ENCODE results near the gene KCNH1.

Gene KCNH1

GRCh38 chr1:210696709-210697108 is 437.2 kb downstream of the KCNH1 start:
- Histone ChIP-seq H3K4me3 (ENCODE audit: low read length in 2 of 2) (no peak overlapping the region), H3K9me3 (replicated peaks in 1 of 2; ENCODE audit: control insufficient read depth in 2 of 2, insufficient read depth in 1 of 2, low read depth in 1 of 2, low read length in 2 of 2) (no peaks in the 10 kb centered on the region), H2BK120ac (ENCODE audit: low read depth, low read length) (no peak overlapping the region), H3K27me3 (ENCODE audit: control insufficient read depth in 3 of 3, insufficient read depth in 3 of 3, low read depth in 1 of 3, low read length in 3 of 3) (no peaks in the 10 kb centered on the region), H2BK5ac (ENCODE audit: low read length) (no peak overlapping the region), H3K18ac (ENCODE audit: low read length) (no peak overlapping the region), H4K91ac (ENCODE audit: low read depth, low read length, poor library complexity) (no peak overlapping the region), H3K36me3 (replicated peaks in 1 of 2; ENCODE audit: control insufficient read depth in 2 of 2, insufficient read depth in 2 of 2, low read length in 2 of 2) (no peaks in the 10 kb centered on the region), H2BK15ac (ENCODE audit: low read length) (no peak overlapping the region), H4K8ac (ENCODE audit: low read depth, low read length) (no peak overlapping the region), H3K4me2 (ENCODE audit: insufficient read depth, low read length, poor library complexity, severe bottlenecking) (no peak overlapping the region), H3K4me1 (ENCODE audit: control insufficient read depth in 2 of 2, insufficient read depth in 1 of 2, low read depth in 1 of 2, low read length in 2 of 2) (peaks cover 2 to 6% of the 10 kb centered on the region in 2 donors), H2AK5ac (ENCODE audit: low read depth, low read length) (no peak overlapping the region), H3K23ac (ENCODE audit: low read depth, low read length, poor library complexity) (no peak overlapping the region), H2AFZ (ENCODE audit: low read length) (no peak overlapping the region), H3K14ac (ENCODE audit: low read length) (no peak overlapping the region), H3K9ac (ENCODE audit: low read depth, low read length, poor library complexity) (no peak overlapping the region), H3K79me1 (ENCODE audit: low read depth, low read length) (no peaks in the 10 kb centered on the region), H3K27ac (replicated peaks; ENCODE audit: low read length) (no peak overlapping the region), H2BK12ac (ENCODE audit: low read length) (no peak overlapping the region), H3K4ac (ENCODE audit: low read length) (no peak overlapping the region)
- DNase-seq (ENCODE audit: low spot score): no peak
- WGBS, 2 donors (ENCODE audit: extremely low coverage in 2 of 2, insufficient read length in 2 of 2, insufficient replicate concordance in 1 of 2): no CpG with 5 or more reads among the region's 1 CpG

- no peak overlapping the region for H3K4ac ChIP-seq (ENCODE audit: low read length)
- no peak overlapping the region for H3K27ac ChIP-seq (replicated peaks; ENCODE audit: low read length)
- H3K4me1 ChIP-seq (ENCODE audit: control insufficient read depth in 2 of 2, insufficient read depth in 1 of 2, low read depth in 1 of 2, low read length in 2 of 2): peaks cover 2 to 6% of the 10 kb centered on the region in 2 donors
- no peaks in the 10 kb centered on the region for H3K79me1 ChIP-seq (ENCODE audit: low read depth, low read length)
- H3K18ac ChIP-seq (ENCODE audit: low read length): no peak overlapping the region
- H3K9ac ChIP-seq (ENCODE audit: low read depth, low read length, poor library complexity): no peak overlapping the region
- no peak overlapping the region for H2AK5ac ChIP-seq (ENCODE audit: low read depth, low read length)
- H3K4me3 ChIP-seq (ENCODE audit: low read length in 2 of 2): no peak overlapping the region
- H4K91ac ChIP-seq (ENCODE audit: low read depth, low read length, poor library complexity): no peak overlapping the region
- no peak for DNase-seq (ENCODE audit: low spot score)
- H2BK5ac ChIP-seq (ENCODE audit: low read length): no peak overlapping the region
- H3K14ac ChIP-seq (ENCODE audit: low read length): no peak overlapping the region
- H2BK15ac ChIP-seq (ENCODE audit: low read length): no peak overlapping the region
- H2BK120ac ChIP-seq (ENCODE audit: low read depth, low read length): no peak overlapping the region
- H2BK12ac ChIP-seq (ENCODE audit: low read length): no peak overlapping the region
- H3K4me2 ChIP-seq (ENCODE audit: insufficient read depth, low read length, poor library complexity, severe bottlenecking): no peak overlapping the region
- WGBS, 2 donors (ENCODE audit: extremely low coverage in 2 of 2, insufficient read length in 2 of 2, insufficient replicate concordance in 1 of 2): no CpG with 5 or more reads among the region's 1 CpG
- H4K8ac ChIP-seq (ENCODE audit: low read depth, low read length): no peak overlapping the region
- no peaks in the 10 kb centered on the region for H3K27me3 ChIP-seq (ENCODE audit: control insufficient read depth in 3 of 3, insufficient read depth in 3 of 3, low read depth in 1 of 3, low read length in 3 of 3)
- H3K36me3 ChIP-seq (replicated peaks in 1 of 2; ENCODE audit: control insufficient read depth in 2 of 2, insufficient read depth in 2 of 2, low read length in 2 of 2): no peaks in the 10 kb centered on the region
- H3K9me3 ChIP-seq (replicated peaks in 1 of 2; ENCODE audit: control insufficient read depth in 2 of 2, insufficient read depth in 1 of 2, low read depth in 1 of 2, low read length in 2 of 2): no peaks in the 10 kb centered on the region
- no peak overlapping the region for H3K23ac ChIP-seq (ENCODE audit: low read depth, low read length, poor library complexity)
- no peak overlapping the region for H2AFZ ChIP-seq (ENCODE audit: low read length)
Measured at GRCh38 chr1:210695026-210695425, 438.9 kb downstream of the KCNH1 start.

GRCh38 chr1:210692796-210693195 is 441.2 kb downstream of the KCNH1 start:
- Histone ChIP-seq H3K27me3 (ENCODE audit: control insufficient read depth in 3 of 3, insufficient read depth in 3 of 3, low read depth in 1 of 3, low read length in 3 of 3) (no peaks in the 10 kb centered on the region), H2BK5ac (ENCODE audit: low read length) (no peak overlapping the region), H2BK15ac (ENCODE audit: low read length) (no peak overlapping the region), H2BK120ac (ENCODE audit: low read depth, low read length) (no peak overlapping the region), H2AK5ac (ENCODE audit: low read depth, low read length) (no peak overlapping the region), H3K14ac (ENCODE audit: low read length) (no peak overlapping the region), H3K9ac (ENCODE audit: low read depth, low read length, poor library complexity) (no peak overlapping the region), H3K23ac (ENCODE audit: low read depth, low read length, poor library complexity) (no peak overlapping the region), H2BK12ac (ENCODE audit: low read length) (no peak overlapping the region), H3K4ac (ENCODE audit: low read length) (no peak overlapping the region), H2AFZ (ENCODE audit: low read length) (no peak overlapping the region), H3K27ac (replicated peaks; ENCODE audit: low read length) (no peak overlapping the region), H3K79me1 (ENCODE audit: low read depth, low read length) (no peaks in the 10 kb centered on the region), H3K4me3 (ENCODE audit: low read length in 2 of 2) (no peak overlapping the region), H3K36me3 (replicated peaks in 1 of 2; ENCODE audit: control insufficient read depth in 2 of 2, insufficient read depth in 2 of 2, low read length in 2 of 2) (no peaks in the 10 kb centered on the region), H3K4me2 (ENCODE audit: insufficient read depth, low read length, poor library complexity, severe bottlenecking) (no peak overlapping the region), H4K8ac (ENCODE audit: low read depth, low read length) (no peak overlapping the region), H4K91ac (ENCODE audit: low read depth, low read length, poor library complexity) (no peak overlapping the region), H3K9me3 (replicated peaks in 1 of 2; ENCODE audit: control insufficient read depth in 2 of 2, insufficient read depth in 1 of 2, low read depth in 1 of 2, low read length in 2 of 2) (no peaks in the 10 kb centered on the region), H3K18ac (ENCODE audit: low read length) (no peak overlapping the region), H3K4me1 (ENCODE audit: control insufficient read depth in 2 of 2, insufficient read depth in 1 of 2, low read depth in 1 of 2, low read length in 2 of 2) (peaks cover 2 to 6% of the 10 kb centered on the region in 2 donors)
- no peak for DNase-seq (ENCODE audit: low spot score)
- WGBS, 2 donors (ENCODE audit: extremely low coverage in 2 of 2, insufficient read length in 2 of 2, insufficient replicate concordance in 1 of 2): no CpG with 5 or more reads among the region's 7 CpGs

- Histone ChIP-seq H3K4me2 (ENCODE audit: insufficient read depth, low read length, poor library complexity, severe bottlenecking) (no peak overlapping the region), H3K18ac (ENCODE audit: low read length) (no peak overlapping the region), H2AK5ac (ENCODE audit: low read depth, low read length) (no peak overlapping the region), H3K9me3 (replicated peaks in 1 of 2; ENCODE audit: control insufficient read depth in 2 of 2, insufficient read depth in 1 of 2, low read depth in 1 of 2, low read length in 2 of 2) (no peaks in the 10 kb centered on the region), H2BK15ac (ENCODE audit: low read length) (no peak overlapping the region), H2BK5ac (ENCODE audit: low read length) (no peak overlapping the region), H3K4me1 (ENCODE audit: control insufficient read depth in 2 of 2, insufficient read depth in 1 of 2, low read depth in 1 of 2, low read length in 2 of 2) (no peaks in the 10 kb centered on the region), H2BK120ac (ENCODE audit: low read depth, low read length) (no peak overlapping the region), H3K23ac (ENCODE audit: low read depth, low read length, poor library complexity) (no peak overlapping the region), H3K9ac (ENCODE audit: low read depth, low read length, poor library complexity) (no peak overlapping the region), H3K27me3 (ENCODE audit: control insufficient read depth in 3 of 3, insufficient read depth in 3 of 3, low read depth in 1 of 3, low read length in 3 of 3) (no peaks in the 10 kb centered on the region), H3K36me3 (replicated peaks in 1 of 2; ENCODE audit: control insufficient read depth in 2 of 2, insufficient read depth in 2 of 2, low read length in 2 of 2) (no peaks in the 10 kb centered on the region), H3K4me3 (ENCODE audit: low read length in 2 of 2) (no peak overlapping the region), H2BK12ac (ENCODE audit: low read length) (no peak overlapping the region), H3K27ac (replicated peaks; ENCODE audit: low read length) (no peak overlapping the region), H3K79me1 (ENCODE audit: low read depth, low read length) (no peaks in the 10 kb centered on the region), H4K91ac (ENCODE audit: low read depth, low read length, poor library complexity) (no peak overlapping the region), H4K8ac (ENCODE audit: low read depth, low read length) (no peak overlapping the region), H3K4ac (ENCODE audit: low read length) (no peak overlapping the region), H3K14ac (ENCODE audit: low read length) (no peak overlapping the region), H2AFZ (ENCODE audit: low read length) (no peak overlapping the region)
- no CpG with 5 or more reads among the region's 6 CpGs for WGBS, 2 donors (ENCODE audit: extremely low coverage in 2 of 2, insufficient read length in 2 of 2, insufficient replicate concordance in 1 of 2)
- DNase-seq (ENCODE audit: low spot score): no peak
Measured at GRCh38 chr1:210691039-210691610, 442.8 kb downstream of the KCNH1 start.

Data from neuronal stem cell (in vitro differentiated cells).